Measurements from ENCODE around the gene CFP. TPM values are rescaled to one million over a fixed set of nuclear protein-coding genes. Genes with fewer than 3 reads are reported as not detected.
"Not testable (repeated sequence)": the region's sequence is repeated elsewhere in the genome, so short reads cannot be mapped to it uniquely, and the experiment has no call there.

Gene CFP
- 2.1 TPM for total RNA-seq
- long read RNA-seq, partial matches to known transcripts, result 1 of 2 reads
- long read RNA-seq, other reads (novel, unspliced or antisense), result 0 of 2 reads

- DNase-seq (no peak), ATAC-seq (peak; percentile 45)
- intact Hi-C loops (cut with micrococcal nuclease), result no loop called here
Observed at GRCh38 chrX:47629419-47630200, at the start of gene CFP. Gene CFP, minus strand, starts transcription at chrX:47629930. Its CDS starts 86 bp downstream, at chrX:47629844.

- intact Hi-C loops (cut with micrococcal nuclease); ATAC-seq; DNase-seq: not testable (repeated sequence)
Observed at GRCh38 chrX:47675959-47676859, 46.5 kb upstream of the CFP start.

GRCh38 chrX:47674776-47675175 lies 45.0 kb upstream of the CFP start:
- ATAC-seq, result no peak
- intact Hi-C loops (cut with micrococcal nuclease), result no loop called here
- DNase-seq, result no peak

DNA sequence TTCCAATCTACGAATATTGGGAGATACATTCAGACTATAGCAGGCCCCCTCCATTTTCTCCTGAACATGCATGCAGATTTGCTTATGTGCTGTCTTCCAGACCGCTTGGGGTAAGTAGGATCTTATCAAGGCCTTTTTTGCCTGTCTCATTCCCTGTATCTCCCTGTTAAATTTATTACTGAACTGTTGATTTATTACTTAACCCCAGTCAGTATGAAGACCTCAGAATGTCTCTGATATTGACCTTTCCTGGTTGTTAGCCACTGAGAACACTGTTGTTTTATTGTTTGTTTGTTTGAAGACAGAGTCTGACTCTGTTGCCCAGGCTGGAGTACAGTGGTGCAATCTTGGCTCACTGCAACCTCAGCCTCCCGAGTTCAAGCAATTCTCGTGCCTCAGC lies 36.1 kb upstream of the CFP start:
- intact Hi-C loops (cut with micrococcal nuclease); ATAC-seq; DNase-seq: not testable (repeated sequence)

DNA sequence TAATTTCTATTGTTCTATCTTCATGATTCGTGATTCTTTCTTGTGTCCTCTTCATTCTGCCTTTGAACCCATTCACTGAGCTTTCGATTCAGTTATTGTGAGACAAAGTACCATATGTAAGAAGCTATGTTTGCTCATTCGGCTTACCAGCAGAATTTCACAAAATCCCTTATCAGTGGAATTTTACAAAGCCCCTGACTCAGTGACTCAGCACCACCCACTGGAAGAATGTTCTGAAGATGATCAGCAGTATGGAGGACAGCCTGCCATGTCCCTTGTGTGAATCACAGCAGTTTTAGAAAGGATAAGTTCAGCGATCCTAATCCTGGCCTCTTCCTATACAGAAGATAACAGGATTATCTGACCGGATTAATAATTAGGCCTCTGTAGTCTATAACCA lies 35.0 kb upstream of the CFP start:
- intact Hi-C loops (cut with micrococcal nuclease), result no loop called here
- no peak for ATAC-seq
- no peak for DNase-seq

DNA sequence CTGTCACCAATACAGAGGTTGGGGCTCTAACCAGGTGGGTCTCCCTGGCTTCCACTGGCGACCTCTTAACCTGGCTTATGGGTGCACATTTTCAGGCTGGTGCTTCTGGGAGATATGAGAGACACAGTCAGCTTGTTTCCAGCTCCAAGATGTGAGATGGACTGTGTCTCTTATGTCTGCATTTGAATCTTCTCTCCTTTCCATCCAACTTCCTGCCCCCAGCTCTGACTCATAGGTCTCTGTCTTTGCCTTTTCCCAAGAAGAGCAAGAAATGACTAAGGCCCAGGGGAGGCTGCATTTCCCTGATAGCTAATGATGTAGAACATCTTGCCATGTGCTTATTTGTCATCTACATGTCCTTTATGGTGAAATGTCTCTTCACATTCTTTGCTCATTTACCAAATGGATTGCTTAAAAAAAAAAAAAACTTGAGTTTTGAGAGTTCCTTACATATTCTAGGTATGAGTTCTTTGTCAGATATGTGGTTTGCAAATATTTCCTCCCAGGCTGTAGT lies 32.5 kb upstream of the CFP start:
- ATAC-seq (no peak), DNase-seq (no peak)
- intact Hi-C loops (cut with micrococcal nuclease), result no loop called here

DNA sequence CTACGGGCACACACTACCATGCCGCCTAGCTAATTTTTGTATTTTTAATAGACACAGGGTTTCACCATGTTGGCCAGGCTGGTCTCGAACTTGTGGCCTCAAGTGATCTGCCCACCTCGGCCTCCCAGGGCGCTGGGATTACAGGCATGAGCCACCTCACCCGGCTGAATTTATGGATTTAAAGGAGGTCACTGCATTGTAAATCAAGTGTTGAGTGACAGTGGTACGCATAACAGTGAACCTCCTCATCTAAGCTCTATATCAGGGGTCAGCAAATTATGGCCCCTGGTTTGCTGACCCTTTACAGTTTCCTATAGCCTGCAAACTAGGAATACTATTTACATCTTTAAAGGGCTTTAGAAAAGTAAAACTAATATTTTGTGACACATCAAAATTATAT lies 31.8 kb upstream of the CFP start:
- no peak for DNase-seq
- intact Hi-C loops (cut with micrococcal nuclease), result no loop called here
- ATAC-seq, result no peak

DNA sequence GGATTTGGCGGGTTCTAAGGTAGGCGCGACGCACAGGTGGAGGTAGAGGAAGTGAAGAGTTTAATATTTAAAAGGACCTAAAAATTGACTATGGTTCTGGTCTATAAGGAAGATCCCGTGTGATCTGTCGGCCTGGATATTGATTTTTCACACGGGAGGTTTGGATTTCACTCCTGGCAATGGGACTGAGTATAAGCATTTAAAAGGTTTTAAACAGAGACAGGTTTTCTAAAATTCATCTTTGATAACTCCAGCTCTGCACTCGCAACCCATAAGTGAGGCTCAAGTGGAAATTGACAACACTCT lies 29.6 kb upstream of the CFP start:
- ATAC-seq (no peak), DNase-seq (no peak)
- intact Hi-C loops (cut with micrococcal nuclease), result no loop called here

DNA sequence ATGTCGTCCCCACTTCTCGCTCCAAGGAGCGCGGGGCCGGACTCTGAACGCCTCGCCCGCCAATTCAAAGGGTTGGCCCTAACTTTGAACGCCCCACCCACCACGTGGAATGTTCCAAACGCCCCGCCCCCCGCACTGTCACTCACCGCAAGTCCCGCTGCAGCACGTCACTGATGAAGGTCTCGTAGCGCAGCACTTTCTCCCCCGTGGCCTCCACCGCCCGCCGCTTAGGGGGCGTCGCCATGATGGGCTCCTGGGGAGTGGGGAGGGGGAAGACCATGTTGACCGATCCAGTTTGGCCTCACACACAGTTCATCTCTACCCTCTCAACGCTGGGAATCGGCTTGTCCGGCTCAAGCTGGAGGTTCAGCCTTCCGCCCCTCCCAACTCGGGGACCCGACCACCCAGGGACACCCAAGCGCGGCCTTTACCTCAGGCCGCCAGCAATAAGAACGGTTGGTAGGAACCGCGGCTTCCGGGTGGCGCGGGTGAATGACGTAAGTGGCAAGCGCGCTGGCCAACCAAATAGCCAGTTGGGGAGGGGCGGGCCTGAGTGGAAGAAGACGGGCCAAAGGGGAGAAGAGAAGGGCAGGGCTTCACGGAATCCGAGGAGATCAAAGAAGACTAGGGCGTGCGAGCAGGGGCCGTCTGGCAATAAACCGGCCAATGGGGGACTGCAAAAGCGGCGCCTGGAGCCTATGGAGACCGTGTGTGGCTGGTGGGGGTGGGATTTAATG lies 29.1 kb upstream of the CFP start, which contains the start of gene UXT:
TSS of gene UXT (minus strand) at position 497 of the 737 bp plus-strand sequence. CDS start at position 244, 253 bp downstream.
- DNase-seq, result peak; percentile 90
- ATAC-seq, result peak; percentile 94
- intact Hi-C loops (cut with micrococcal nuclease), result no loop called here

GRCh38 chrX:47658301-47658683 lies 28.6 kb upstream of the CFP start:
- DNase-seq, result no peak
- intact Hi-C loops (cut with micrococcal nuclease), result no loop called here
- no peak for ATAC-seq

GRCh38 chrX:47651043-47651905 lies 21.5 kb upstream of the CFP start:
- intact Hi-C loops (cut with micrococcal nuclease), result no loop called here
- DNase-seq, result no peak
- no peak for ATAC-seq

GRCh38 chrX:47650164-47651042 lies 20.7 kb upstream of the CFP start, which contains the start of gene ELK1:
Gene ELK1, minus strand, starts transcription at chrX:47650563. Its CDS starts 9,122 bp downstream, at chrX:47641441.
- peak; percentile 95 for DNase-seq
- ATAC-seq, result peak; percentile 97
- intact Hi-C loops (cut with micrococcal nuclease), result no loop called here

DNA sequence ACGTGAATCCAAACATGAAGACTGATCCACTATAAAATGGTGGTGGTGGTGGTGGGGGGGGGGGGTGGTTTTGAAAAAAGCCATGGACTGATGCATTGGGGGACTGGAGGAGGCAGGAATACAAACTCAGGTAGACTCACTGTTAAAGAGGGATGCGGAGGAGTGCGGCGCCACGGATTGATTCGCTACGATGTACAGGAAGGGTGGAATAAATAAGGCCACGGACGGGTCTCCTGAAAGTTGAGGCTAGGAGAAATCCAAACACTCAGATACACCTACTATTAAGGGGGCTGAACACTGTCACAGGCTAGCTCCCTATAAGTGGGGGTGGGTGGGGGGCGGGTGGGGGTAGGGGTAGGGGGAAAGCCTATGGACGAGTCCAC lies 20.0 kb upstream of the CFP start:
- no peak for DNase-seq
- intact Hi-C loops (cut with micrococcal nuclease), result no loop called here

DNA sequence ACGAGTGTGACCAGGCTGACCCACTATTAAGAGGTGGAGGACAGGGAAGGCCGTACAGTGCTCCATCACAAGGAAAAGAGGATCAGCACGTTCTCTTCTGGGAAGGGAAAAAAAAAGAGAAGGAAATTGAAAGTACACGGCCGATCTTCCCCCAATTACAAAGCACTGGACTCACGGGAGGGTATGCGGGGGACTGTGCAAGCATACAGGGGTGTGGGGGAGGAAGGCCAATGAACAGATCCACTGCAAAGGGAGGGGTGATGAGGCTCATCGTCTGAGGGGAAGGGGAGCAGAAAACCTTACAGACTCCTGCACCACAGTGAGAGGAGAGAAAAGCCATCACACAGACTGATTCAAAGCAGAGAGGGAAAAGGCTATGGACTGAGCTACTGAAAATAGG lies 19.5 kb upstream of the CFP start:
- ATAC-seq, result no peak
- intact Hi-C loops (cut with micrococcal nuclease), result no loop called here

More for the DNA sequence above, 20.0 kb upstream of the CFP start:
- ATAC-seq, result no peak

GRCh38 chrX:47648376-47648775 lies 18.6 kb upstream of the CFP start:
- intact Hi-C loops (cut with micrococcal nuclease), result no loop called here
- DNase-seq, result no peak
- ATAC-seq, result no peak

More for the DNA sequence above, 19.5 kb upstream of the CFP start:
- DNase-seq, result no peak

- intact Hi-C loops (cut with micrococcal nuclease), result no loop called here
- no peak for DNase-seq
Observed at GRCh38 chrX:47646636-47647035, 16.9 kb upstream of the CFP start.

GRCh38 chrX:47645530-47645929 lies 15.8 kb upstream of the CFP start:
- DNase-seq, result no peak
- no peak for ATAC-seq
- intact Hi-C loops (cut with micrococcal nuclease), result no loop called here

More at GRCh38 chrX:47646636-47647035, 16.9 kb upstream of the CFP start:
- no peak for ATAC-seq

Data from left ventricle myocardium superior (tissue), 1 donor.